Subcutaneous adipose tissue (tissue), 4 donors: ENCODE measurements around the gene CDH23. TPM values are rescaled to one million over a fixed set of nuclear protein-coding genes. Genes with fewer than 3 reads are reported as not detected.

ENCODE experiments used
- CTCF ChIP-seq: fragments of 450-650 bp; IDR thresholded peaks from one replicate; pipeline ENCODE4 v1.5.1; 2016; ENCODE audit warnings: low read depth, mild to moderate bottlenecking, control low read depth, antibody characterized with exemption, moderate library complexity
- total RNA-seq, 4 donors: library from RNA; depleted of rRNA; stranded (reverse); fragments of >200 nt; gene quantifications; one replicate each; pipeline ENCODE4 v1.1.0, GENCODE V29; 2016

Gene CDH23
- total RNA-seq, 4 donors from 2014 or later = 14.3 to 74.8 (median 24.1) TPM

- TF ChIP-seq CTCF = no peak
Measured at GRCh38 chr10:71698737-71699136, 302.0 kb downstream of the CDH23 start.

- no peak for TF ChIP-seq CTCF
Measured at GRCh38 chr10:71700731-71701368, 304.1 kb downstream of the CDH23 start.

GRCh38 chr10:71701496-71702132 lies 304.9 kb downstream of the CDH23 start:
- no peak for TF ChIP-seq CTCF

GRCh38 chr10:71703577-71703976 lies 306.9 kb downstream of the CDH23 start:
- TF ChIP-seq CTCF = no peak

GRCh38 chr10:71704816-71705215 lies 308.1 kb downstream of the CDH23 start:
- no peak for TF ChIP-seq CTCF

- no peak for TF ChIP-seq CTCF
Measured at GRCh38 chr10:71705582-71705981, 308.9 kb downstream of the CDH23 start.

GRCh38 chr10:71706216-71707121 lies 309.7 kb downstream of the CDH23 start:
- no peak for TF ChIP-seq CTCF
